ENCODE measurements around the gene CXorf58.

DNA sequence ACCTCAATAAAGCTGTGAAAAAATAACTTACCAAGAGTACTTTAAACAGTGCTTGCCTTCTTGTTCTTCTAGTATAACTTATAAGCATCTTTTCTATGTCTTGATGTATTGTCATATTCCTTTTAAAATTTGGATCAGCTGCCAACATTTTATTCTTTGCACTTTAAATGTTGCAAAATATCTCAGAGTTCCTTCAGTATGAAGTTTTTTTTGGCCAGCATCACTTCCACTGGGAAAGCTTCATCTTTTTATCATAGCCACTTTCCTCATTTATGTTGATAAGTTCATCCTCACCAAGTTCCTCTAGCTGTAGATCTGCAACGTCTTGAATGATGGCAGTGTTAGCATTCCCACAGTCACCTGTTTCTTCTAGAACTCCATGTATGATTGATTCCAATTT, 24.2 kb downstream of the CXorf58 start:
- TF ChIP-seq, protein P1, sequence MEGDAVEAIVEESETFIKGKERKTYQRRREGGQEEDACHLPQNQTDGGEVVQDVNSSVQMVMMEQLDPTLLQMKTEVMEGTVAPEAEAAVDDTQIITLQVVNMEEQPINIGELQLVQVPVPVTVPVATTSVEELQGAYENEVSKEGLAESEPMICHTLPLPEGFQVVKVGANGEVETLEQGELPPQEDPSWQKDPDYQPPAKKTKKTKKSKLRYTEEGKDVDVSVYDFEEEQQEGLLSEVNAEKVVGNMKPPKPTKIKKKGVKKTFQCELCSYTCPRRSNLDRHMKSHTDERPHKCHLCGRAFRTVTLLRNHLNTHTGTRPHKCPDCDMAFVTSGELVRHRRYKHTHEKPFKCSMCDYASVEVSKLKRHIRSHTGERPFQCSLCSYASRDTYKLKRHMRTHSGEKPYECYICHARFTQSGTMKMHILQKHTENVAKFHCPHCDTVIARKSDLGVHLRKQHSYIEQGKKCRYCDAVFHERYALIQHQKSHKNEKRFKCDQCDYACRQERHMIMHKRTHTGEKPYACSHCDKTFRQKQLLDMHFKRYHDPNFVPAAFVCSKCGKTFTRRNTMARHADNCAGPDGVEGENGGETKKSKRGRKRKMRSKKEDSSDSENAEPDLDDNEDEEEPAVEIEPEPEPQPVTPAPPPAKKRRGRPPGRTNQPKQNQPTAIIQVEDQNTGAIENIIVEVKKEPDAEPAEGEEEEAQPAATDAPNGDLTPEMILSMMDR (IDR thresholded peaks at IDR 0.05; ENCODE audit: low read length): no peak
- no peak for TF ChIP-seq EZH2 (IDR thresholded peaks at IDR 0.05; ENCODE audit: borderline replicate concordance, low read length)
